Measurements from ENCODE around the gene MALT1. TPM values are rescaled to one million over a fixed set of nuclear protein-coding genes. Genes with fewer than 3 reads are reported as not detected.

The MALT1 gene
- total RNA-seq, 1 experiment from 2014 or later = 34.0 TPM

DNA sequence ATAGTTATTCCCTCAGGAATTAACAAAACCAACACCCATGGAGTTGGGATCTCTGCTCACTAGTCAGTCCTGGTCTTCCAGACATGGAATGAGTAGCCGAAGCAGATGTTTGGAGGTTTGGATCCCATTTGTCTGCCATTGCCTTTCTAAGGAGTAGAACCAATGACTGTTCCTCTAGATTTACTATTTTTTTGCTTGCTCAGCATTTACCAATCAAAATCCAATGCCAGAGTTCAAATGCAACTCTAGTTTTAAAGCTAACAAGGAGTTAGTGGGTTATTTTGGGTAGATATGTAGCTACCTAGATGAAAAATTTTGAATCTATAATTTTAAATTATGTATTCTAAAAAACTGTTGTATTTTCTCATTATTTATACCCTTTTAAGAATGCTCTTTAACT is 62.6 kb downstream of the MALT1 start:
- Histone ChIP-seq H3K9me3 (ENCODE audit: control insufficient read depth, insufficient read depth, low read depth, low read length) (no peaks in the 10 kb centered on the region), H3K27me3 (ENCODE audit: control insufficient read depth, insufficient read depth, low read length) (no peaks in the 10 kb centered on the region), H3K4me3 (ENCODE audit: low read depth in 2 of 2, low read length in 2 of 2) (no peak overlapping the region), H3K27ac (ENCODE audit: low read length) (no peak overlapping the region), H3K4me1 (ENCODE audit: control insufficient read depth, insufficient read depth, low read length) (no peaks in the 10 kb centered on the region), H3K36me3 (ENCODE audit: control insufficient read depth, insufficient read depth, low read length) (no peaks in the 10 kb centered on the region; the same call in 1 of the 2 replicates)
- DNase-seq (ENCODE audit: low read depth, low spot score) = no peak
- TF ChIP-seq, protein P1, sequence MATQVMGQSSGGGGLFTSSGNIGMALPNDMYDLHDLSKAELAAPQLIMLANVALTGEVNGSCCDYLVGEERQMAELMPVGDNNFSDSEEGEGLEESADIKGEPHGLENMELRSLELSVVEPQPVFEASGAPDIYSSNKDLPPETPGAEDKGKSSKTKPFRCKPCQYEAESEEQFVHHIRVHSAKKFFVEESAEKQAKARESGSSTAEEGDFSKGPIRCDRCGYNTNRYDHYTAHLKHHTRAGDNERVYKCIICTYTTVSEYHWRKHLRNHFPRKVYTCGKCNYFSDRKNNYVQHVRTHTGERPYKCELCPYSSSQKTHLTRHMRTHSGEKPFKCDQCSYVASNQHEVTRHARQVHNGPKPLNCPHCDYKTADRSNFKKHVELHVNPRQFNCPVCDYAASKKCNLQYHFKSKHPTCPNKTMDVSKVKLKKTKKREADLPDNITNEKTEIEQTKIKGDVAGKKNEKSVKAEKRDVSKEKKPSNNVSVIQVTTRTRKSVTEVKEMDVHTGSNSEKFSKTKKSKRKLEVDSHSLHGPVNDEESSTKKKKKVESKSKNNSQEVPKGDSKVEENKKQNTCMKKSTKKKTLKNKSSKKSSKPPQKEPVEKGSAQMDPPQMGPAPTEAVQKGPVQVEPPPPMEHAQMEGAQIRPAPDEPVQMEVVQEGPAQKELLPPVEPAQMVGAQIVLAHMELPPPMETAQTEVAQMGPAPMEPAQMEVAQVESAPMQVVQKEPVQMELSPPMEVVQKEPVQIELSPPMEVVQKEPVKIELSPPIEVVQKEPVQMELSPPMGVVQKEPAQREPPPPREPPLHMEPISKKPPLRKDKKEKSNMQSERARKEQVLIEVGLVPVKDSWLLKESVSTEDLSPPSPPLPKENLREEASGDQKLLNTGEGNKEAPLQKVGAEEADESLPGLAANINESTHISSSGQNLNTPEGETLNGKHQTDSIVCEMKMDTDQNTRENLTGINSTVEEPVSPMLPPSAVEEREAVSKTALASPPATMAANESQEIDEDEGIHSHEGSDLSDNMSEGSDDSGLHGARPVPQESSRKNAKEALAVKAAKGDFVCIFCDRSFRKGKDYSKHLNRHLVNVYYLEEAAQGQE (IDR thresholded peaks at IDR 0.05; ENCODE audit: insufficient read depth in 1 of 2, low read depth in 2 of 2, low read length in 1 of 2) = no peak
- TF ChIP-seq SIN3A (IDR thresholded peaks at IDR 0.05; ENCODE audit: borderline replicate concordance, insufficient read depth, low read depth, low read length) (no peak), CTCF (IDR thresholded peaks at IDR 0.05) (no peak), POLR2AphosphoS5 (IDR thresholded peaks at IDR 0.05; ENCODE audit: low read depth, low read length) (no peak), TCF7L2 (IDR thresholded peaks at IDR 0.05; ENCODE audit: low read depth, low read length) (no peak)
- no peak for ATAC-seq
- intact Hi-C loops (cut with micrococcal nuclease; ENCODE audit: unreplicated experiment) = no loop called here
- CTCF ChIA-PET = no interaction called here
- BruUV-seq (replicated peaks) = no TSS peak
- POLR2A ChIA-PET = no interaction called here
- in situ Hi-C loops (cut with HindIII; ENCODE audit: low pct_unique_long_range_greater_than_20kb, low sequenced_read_pairs) = no loop called here

DNA sequence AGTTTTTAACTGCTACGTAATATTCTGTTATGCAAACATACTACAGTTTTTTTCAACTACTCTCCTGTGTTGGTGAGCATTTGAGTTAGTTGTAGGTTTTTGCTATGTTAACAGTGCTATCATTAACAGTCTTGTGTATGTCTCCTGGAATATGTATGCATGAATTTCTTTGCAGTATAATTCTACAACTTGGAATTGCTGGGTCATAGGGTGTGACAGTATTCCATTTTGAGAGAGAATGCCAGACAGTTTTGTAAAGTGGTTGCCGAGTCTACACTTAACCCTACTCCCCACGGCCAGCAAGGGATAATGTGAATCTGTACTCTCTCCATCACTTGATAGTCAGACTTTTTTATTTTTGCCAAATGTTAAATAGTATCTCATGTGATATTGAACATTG is 67.1 kb downstream of the MALT1 start:
- DNase-seq (ENCODE audit: low read depth, low spot score) (no peak), ATAC-seq (no peak)
- in situ Hi-C loops (cut with HindIII; ENCODE audit: low pct_unique_long_range_greater_than_20kb, low sequenced_read_pairs) = no loop called here
- intact Hi-C loops (cut with micrococcal nuclease; ENCODE audit: unreplicated experiment) = no loop called here
- H3K27ac ChIP-seq (ENCODE audit: low read length) = no peak overlapping the region
- H3K36me3 ChIP-seq (ENCODE audit: control insufficient read depth, insufficient read depth, low read length) = no peaks in the 10 kb centered on the region; the same call in 1 of the 2 replicates
- ChIA-PET POLR2A (no interaction called here), CTCF (no interaction called here)
- H3K4me3 ChIP-seq (ENCODE audit: low read depth in 2 of 2, low read length in 2 of 2) = no peak overlapping the region
- BruUV-seq (replicated peaks) = no TSS peak
- H3K4me1 ChIP-seq (ENCODE audit: control insufficient read depth, insufficient read depth, low read length) = no peaks in the 10 kb centered on the region
- H3K9me3 ChIP-seq (ENCODE audit: control insufficient read depth, insufficient read depth, low read depth, low read length) = no peaks in the 10 kb centered on the region
- no peaks in the 10 kb centered on the region for H3K27me3 ChIP-seq (ENCODE audit: control insufficient read depth, insufficient read depth, low read length)
- no peak for TF ChIP-seq CTCF (IDR thresholded peaks at IDR 0.05)
- TF ChIP-seq POLR2AphosphoS5 (IDR thresholded peaks at IDR 0.05; ENCODE audit: low read depth, low read length) = no peak
- TF ChIP-seq TCF7L2 (IDR thresholded peaks at IDR 0.05; ENCODE audit: low read depth, low read length) = no peak
- TF ChIP-seq, protein P1 (IDR thresholded peaks at IDR 0.05; ENCODE audit: insufficient read depth in 1 of 2, low read depth in 2 of 2, low read length in 1 of 2) = no peak
- no peak for TF ChIP-seq SIN3A (IDR thresholded peaks at IDR 0.05; ENCODE audit: borderline replicate concordance, insufficient read depth, low read depth, low read length)
